NK-92 (cell line): ENCODE data around the gene SEC16B.

Source experiments
- DNase-seq: peaks from one replicate; lab custom pipeline; 2025; ENCODE audit not compliant: unreplicated experiment; lab: John Stamatoyannopoulos, UW

The SEC16B gene

GRCh38 chr1:177941976-177942375 lies 27.9 kb downstream of the SEC16B start:
- no peak for DNase-seq

- DNase-seq = no peak
Measured at GRCh38 chr1:177940682-177941081, 29.2 kb downstream of the SEC16B start.

- no peak for DNase-seq
Measured at GRCh38 chr1:177937931-177938330, 31.9 kb downstream of the SEC16B start.

GRCh38 chr1:177937174-177937770 lies 32.6 kb downstream of the SEC16B start:
- no peak for DNase-seq

- DNase-seq = no peak
Measured at GRCh38 chr1:177935638-177936415, 34.0 kb downstream of the SEC16B start.

- no peak for DNase-seq
Measured at GRCh38 chr1:177934927-177935326, 34.9 kb downstream of the SEC16B start.

- DNase-seq = no peak
Measured at GRCh38 chr1:177934461-177934860, 35.4 kb downstream of the SEC16B start.

- DNase-seq = no peak
Measured at GRCh38 chr1:177933881-177934280, 36.0 kb downstream of the SEC16B start.

- no peak for DNase-seq
Measured at GRCh38 chr1:177932123-177932522, 37.7 kb downstream of the SEC16B start.

GRCh38 chr1:177928952-177929351 lies 40.9 kb downstream of the SEC16B start:
- no peak for DNase-seq

GRCh38 chr1:177928194-177928593 lies 41.7 kb downstream of the SEC16B start:
- no peak for DNase-seq

GRCh38 chr1:177927021-177927596 lies 42.7 kb downstream of the SEC16B start:
- no peak for DNase-seq

- DNase-seq = no peak
Measured at GRCh38 chr1:177926201-177926600, 43.7 kb downstream of the SEC16B start.

GRCh38 chr1:177925006-177925405 lies 44.9 kb downstream of the SEC16B start:
- DNase-seq = no peak

- DNase-seq = no peak
Measured at GRCh38 chr1:177923441-177923840, 46.4 kb downstream of the SEC16B start.

- DNase-seq = no peak
Measured at GRCh38 chr1:177922209-177922608, 47.6 kb downstream of the SEC16B start.

GRCh38 chr1:177921590-177921989 lies 48.3 kb downstream of the SEC16B start:
- DNase-seq = no peak

GRCh38 chr1:177920091-177920490 lies 49.8 kb downstream of the SEC16B start:
- DNase-seq = no peak

GRCh38 chr1:177915641-177916040 lies 54.2 kb downstream of the SEC16B start:
- DNase-seq = no peak

- no peak for DNase-seq
Measured at GRCh38 chr1:177914603-177915002, 55.3 kb downstream of the SEC16B start.

GRCh38 chr1:177913762-177914540 lies 55.9 kb downstream of the SEC16B start:
- no peak for DNase-seq

- no peak for DNase-seq
Measured at GRCh38 chr1:177912991-177913390, 56.9 kb downstream of the SEC16B start.
